WTC11 (cell line): ENCODE results near the gene KCNMB3. TPM values are rescaled to one million over a fixed set of nuclear protein-coding genes. Genes with fewer than 3 reads are reported as not detected.

ENCODE experiments used
- ATAC-seq: fragments of 200-7000 bp; cut with Tn5 transposase; 2 replicates; pipeline ENCODE4 v1.10.0; 2021; ENCODE audit warnings: mild to moderate bottlenecking, moderate library complexity
- CTCF ChIA-PET: fragments of 300-600 bp; sonication (Branson Sonifier 250); formaldehyde crosslinking; loops from one replicate; lab custom pipeline; 2021; ENCODE audit warnings: antibody characterized with exemption; lab: Charles Lee
- POLR2A ChIA-PET: fragments of 350-600 bp; sonication (Branson Sonifier 250); formaldehyde crosslinking; loops from one replicate; lab custom pipeline; 2021; ENCODE audit warnings: antibody characterized with exemption; lab: Charles Lee
- DNase-seq: peaks from one replicate; pipeline ENCODE4 v3.0.0; 2021; ENCODE audit warnings: low spot score
- H3K27ac Mint-ChIP-seq: 2 replicates; pipeline ENCODE4 v1.8.0; 2021; ENCODE audit warnings: mixed read lengths
- H3K27me3 Mint-ChIP-seq: 2 replicates; pipeline ENCODE4 v1.8.0; 2021; ENCODE audit warnings: low read depth, mild to moderate bottlenecking, moderate library complexity, mixed read lengths
- H3K36me3 Mint-ChIP-seq: 2 replicates; pipeline ENCODE4 v1.8.0; 2021; ENCODE audit warnings: mixed read lengths
- H3K4me1 Mint-ChIP-seq: 2 replicates; pipeline ENCODE4 v1.8.0; 2022; ENCODE audit warnings: mixed read lengths
- H3K4me3 Mint-ChIP-seq: 2 replicates; pipeline ENCODE4 v1.8.0; 2021; ENCODE audit warnings: mild to moderate bottlenecking, moderate library complexity, mixed read lengths
- H3K9me3 Mint-ChIP-seq: 2 replicates; pipeline ENCODE4 v1.8.0; 2021; ENCODE audit warnings: mixed read lengths
- CBFB ChIP-seq: sonication (generic); formaldehyde crosslinking; IDR thresholded peaks from 2 replicates; pipeline ENCODE4 v1.8.1; 2022; ENCODE audit warnings: mild to moderate bottlenecking, low read depth, missing genetic modification reagents
- GTF2I ChIP-seq: fragments of 250-450 bp; sonication (Bioruptor Pico); conservative IDR thresholded peaks from 2 replicates; pipeline ENCODE4 v1.4.0; 2021; ENCODE audit warnings: mild to moderate bottlenecking
- HMGA2 ChIP-seq: fragments of 250-450 bp; sonication (Bioruptor Pico); IDR thresholded peaks from 2 replicates; pipeline ENCODE4 v1.4.0; 2021; ENCODE audit warnings: mild to moderate bottlenecking, moderate library complexity
- IRF2 ChIP-seq: sonication (generic); formaldehyde crosslinking; IDR thresholded peaks from 2 replicates; pipeline ENCODE4 v1.8.0; 2022; ENCODE audit warnings: low read depth, missing genetic modification reagents, borderline replicate concordance
- MYBL2 ChIP-seq: sonication (generic); formaldehyde crosslinking; IDR thresholded peaks from 2 replicates; pipeline ENCODE4 v1.8.1; 2023; ENCODE audit warnings: mild to moderate bottlenecking, moderate library complexity, missing genetic modification reagents
- NFYB ChIP-seq: sonication (generic); formaldehyde crosslinking; conservative IDR thresholded peaks from 2 replicates; pipeline ENCODE4 v1.8.0; 2022; ENCODE audit warnings: low read depth, missing genetic modification reagents
- NR3C1 ChIP-seq: sonication (generic); formaldehyde crosslinking; conservative IDR thresholded peaks from 2 replicates; pipeline ENCODE4 v1.8.1; 2023; ENCODE audit warnings: low read depth, mild to moderate bottlenecking, missing genetic modification reagents
- PRRX2 ChIP-seq: fragments of 250-450 bp; sonication (Bioruptor Pico); IDR thresholded peaks from 2 replicates; pipeline ENCODE4 v1.8.0; 2021; ENCODE audit warnings: mild to moderate bottlenecking
- RELA ChIP-seq: sonication (generic); formaldehyde crosslinking; IDR thresholded peaks from 2 replicates; pipeline ENCODE4 v1.8.1; 2022; ENCODE audit warnings: missing genetic modification reagents, mild to moderate bottlenecking, borderline replicate concordance
- RORB ChIP-seq: fragments of 250-450 bp; sonication (Bioruptor Pico); IDR thresholded peaks from 2 replicates; pipeline ENCODE4 v1.9.0; 2021; ENCODE audit warnings: mild to moderate bottlenecking
- SMAD3 ChIP-seq: sonication (generic); formaldehyde crosslinking; IDR thresholded peaks from 2 replicates; pipeline ENCODE4 v1.8.0; 2022; ENCODE audit warnings: missing genetic modification reagents, mild to moderate bottlenecking, borderline replicate concordance
- ZNF121 ChIP-seq: sonication (generic); formaldehyde crosslinking; IDR thresholded peaks from 2 replicates; pipeline ENCODE4 v1.8.0; 2023; ENCODE audit warnings: missing genetic modification reagents
- ZNF138 ChIP-seq: sonication (generic); formaldehyde crosslinking; conservative IDR thresholded peaks from 2 replicates; pipeline ENCODE4 v1.8.1; 2022; ENCODE audit warnings: mild to moderate bottlenecking, moderate library complexity, missing genetic modification reagents
- ZNF416 ChIP-seq: fragments of 250-450 bp; sonication (Bioruptor Pico); IDR thresholded peaks from 2 replicates; pipeline ENCODE4 v1.9.0; 2021; ENCODE audit warnings: mild to moderate bottlenecking, inconsistent platforms
- ZNF423 ChIP-seq: fragments of 250-450 bp; sonication (Bioruptor Pico); IDR thresholded peaks from 2 replicates; pipeline ENCODE4 v2.1.2; 2022; ENCODE audit warnings: mild to moderate bottlenecking, moderate library complexity
- total RNA-seq: library from RNA; stranded (reverse); gene quantifications from 3 replicates; pipeline ENCODE4 v1.2.3, GENCODE V29; 2021
- TF ChIP-seq, protein P1 (sequence below): sonication (generic); formaldehyde crosslinking; IDR thresholded peaks from 2 replicates; pipeline ENCODE4 v1.8.0; 2023; ENCODE audit warnings: missing genetic modification reagents
- TF ChIP-seq, protein P2 (sequence below): fragments of 250-450 bp; sonication (Bioruptor Pico); IDR thresholded peaks from 2 replicates; pipeline ENCODE4 v1.9.0; 2021; ENCODE audit warnings: mild to moderate bottlenecking
- TF ChIP-seq, protein P3 (sequence below): sonication (generic); formaldehyde crosslinking; IDR thresholded peaks from 2 replicates; pipeline ENCODE4 v1.8.1; 2022; ENCODE audit warnings: low read depth, missing genetic modification reagents, borderline replicate concordance
- TF ChIP-seq, protein P4 (sequence below): sonication (generic); formaldehyde crosslinking; IDR thresholded peaks from 2 replicates; pipeline ENCODE4 v1.8.1; 2022; ENCODE audit warnings: low read depth, mild to moderate bottlenecking, moderate library complexity, missing genetic modification reagents, borderline replicate concordance
- TF ChIP-seq, protein P5 (sequence below): sonication (generic); formaldehyde crosslinking; IDR thresholded peaks from 2 replicates; pipeline ENCODE4 v1.8.1; 2023; ENCODE audit warnings: mild to moderate bottlenecking, missing genetic modification reagents
- TF ChIP-seq, protein P6 (sequence below): fragments of 250-450 bp; sonication (Bioruptor Pico); IDR thresholded peaks from 2 replicates; pipeline ENCODE4 v1.9.0; 2021; ENCODE audit warnings: mild to moderate bottlenecking

Gene KCNMB3
- total RNA-seq, 1 experiment from 2014 or later: 1.7 TPM

DNA sequence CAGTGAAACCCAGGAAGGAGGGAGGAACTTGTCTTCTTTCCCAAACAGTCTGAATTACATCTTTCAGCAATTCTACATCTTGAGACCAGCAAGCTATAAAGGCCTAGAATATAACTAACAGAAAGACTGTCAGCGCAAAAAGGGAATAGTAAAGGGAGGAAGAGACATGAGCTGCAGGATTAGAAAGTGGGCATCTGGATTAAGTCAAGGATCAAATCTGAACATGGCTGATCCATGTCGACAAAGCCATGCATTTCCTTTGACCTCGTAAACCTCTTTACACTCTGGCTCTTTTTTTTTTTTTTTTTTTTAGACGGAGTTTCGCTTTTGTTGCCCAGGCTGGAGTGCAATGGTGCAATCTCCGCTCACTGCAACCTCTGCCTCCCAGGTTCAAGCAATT is 35.4 kb upstream of the KCNMB3 start:
- Mint-ChIP-seq H3K9me3 (no peaks in the 10 kb centered on the region), H3K27me3 (no peaks in the 10 kb centered on the region), H3K27ac (no peak overlapping the region), H3K4me3 (no peak overlapping the region), H3K4me1 (no peaks in the 10 kb centered on the region; the same call in 1 of the 2 replicates), H3K36me3 (no peaks in the 10 kb centered on the region)
- DNase-seq: no peak
- TF ChIP-seq NR3C1: no peak
- TF ChIP-seq, protein P1, sequence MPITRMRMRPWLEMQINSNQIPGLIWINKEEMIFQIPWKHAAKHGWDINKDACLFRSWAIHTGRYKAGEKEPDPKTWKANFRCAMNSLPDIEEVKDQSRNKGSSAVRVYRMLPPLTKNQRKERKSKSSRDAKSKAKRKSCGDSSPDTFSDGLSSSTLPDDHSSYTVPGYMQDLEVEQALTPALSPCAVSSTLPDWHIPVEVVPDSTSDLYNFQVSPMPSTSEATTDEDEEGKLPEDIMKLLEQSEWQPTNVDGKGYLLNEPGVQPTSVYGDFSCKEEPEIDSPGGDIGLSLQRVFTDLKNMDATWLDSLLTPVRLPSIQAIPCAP (CRISPR knock-in tag): no peak
- TF ChIP-seq CBFB (CRISPR knock-in tag): no peak
- TF ChIP-seq, protein P2, sequence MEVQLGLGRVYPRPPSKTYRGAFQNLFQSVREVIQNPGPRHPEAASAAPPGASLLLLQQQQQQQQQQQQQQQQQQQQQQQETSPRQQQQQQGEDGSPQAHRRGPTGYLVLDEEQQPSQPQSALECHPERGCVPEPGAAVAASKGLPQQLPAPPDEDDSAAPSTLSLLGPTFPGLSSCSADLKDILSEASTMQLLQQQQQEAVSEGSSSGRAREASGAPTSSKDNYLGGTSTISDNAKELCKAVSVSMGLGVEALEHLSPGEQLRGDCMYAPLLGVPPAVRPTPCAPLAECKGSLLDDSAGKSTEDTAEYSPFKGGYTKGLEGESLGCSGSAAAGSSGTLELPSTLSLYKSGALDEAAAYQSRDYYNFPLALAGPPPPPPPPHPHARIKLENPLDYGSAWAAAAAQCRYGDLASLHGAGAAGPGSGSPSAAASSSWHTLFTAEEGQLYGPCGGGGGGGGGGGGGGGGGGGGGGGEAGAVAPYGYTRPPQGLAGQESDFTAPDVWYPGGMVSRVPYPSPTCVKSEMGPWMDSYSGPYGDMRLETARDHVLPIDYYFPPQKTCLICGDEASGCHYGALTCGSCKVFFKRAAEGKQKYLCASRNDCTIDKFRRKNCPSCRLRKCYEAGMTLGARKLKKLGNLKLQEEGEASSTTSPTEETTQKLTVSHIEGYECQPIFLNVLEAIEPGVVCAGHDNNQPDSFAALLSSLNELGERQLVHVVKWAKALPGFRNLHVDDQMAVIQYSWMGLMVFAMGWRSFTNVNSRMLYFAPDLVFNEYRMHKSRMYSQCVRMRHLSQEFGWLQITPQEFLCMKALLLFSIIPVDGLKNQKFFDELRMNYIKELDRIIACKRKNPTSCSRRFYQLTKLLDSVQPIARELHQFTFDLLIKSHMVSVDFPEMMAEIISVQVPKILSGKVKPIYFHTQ (CRISPR knock-in tag): no peak
- TF ChIP-seq, protein P3, sequence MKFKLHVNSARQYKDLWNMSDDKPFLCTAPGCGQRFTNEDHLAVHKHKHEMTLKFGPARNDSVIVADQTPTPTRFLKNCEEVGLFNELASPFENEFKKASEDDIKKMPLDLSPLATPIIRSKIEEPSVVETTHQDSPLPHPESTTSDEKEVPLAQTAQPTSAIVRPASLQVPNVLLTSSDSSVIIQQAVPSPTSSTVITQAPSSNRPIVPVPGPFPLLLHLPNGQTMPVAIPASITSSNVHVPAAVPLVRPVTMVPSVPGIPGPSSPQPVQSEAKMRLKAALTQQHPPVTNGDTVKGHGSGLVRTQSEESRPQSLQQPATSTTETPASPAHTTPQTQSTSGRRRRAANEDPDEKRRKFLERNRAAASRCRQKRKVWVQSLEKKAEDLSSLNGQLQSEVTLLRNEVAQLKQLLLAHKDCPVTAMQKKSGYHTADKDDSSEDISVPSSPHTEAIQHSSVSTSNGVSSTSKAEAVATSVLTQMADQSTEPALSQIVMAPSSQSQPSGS (CRISPR knock-in tag): no peak
- TF ChIP-seq, protein P4, sequence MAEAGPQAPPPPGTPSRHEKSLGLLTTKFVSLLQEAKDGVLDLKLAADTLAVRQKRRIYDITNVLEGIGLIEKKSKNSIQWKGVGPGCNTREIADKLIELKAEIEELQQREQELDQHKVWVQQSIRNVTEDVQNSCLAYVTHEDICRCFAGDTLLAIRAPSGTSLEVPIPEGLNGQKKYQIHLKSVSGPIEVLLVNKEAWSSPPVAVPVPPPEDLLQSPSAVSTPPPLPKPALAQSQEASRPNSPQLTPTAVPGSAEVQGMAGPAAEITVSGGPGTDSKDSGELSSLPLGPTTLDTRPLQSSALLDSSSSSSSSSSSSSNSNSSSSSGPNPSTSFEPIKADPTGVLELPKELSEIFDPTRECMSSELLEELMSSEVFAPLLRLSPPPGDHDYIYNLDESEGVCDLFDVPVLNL (CRISPR knock-in tag): no peak
- TF ChIP-seq ZNF121 (CRISPR knock-in tag): no peak
- no peak for TF ChIP-seq ZNF138 (CRISPR knock-in tag)
- TF ChIP-seq PRRX2: no peak
- no peak for TF ChIP-seq SMAD3
- no peak for TF ChIP-seq MYBL2 (CRISPR knock-in tag)
- no peak for TF ChIP-seq RELA (CRISPR knock-in tag)
- ATAC-seq: no peak
- ChIA-PET CTCF (no interaction called here), POLR2A (no interaction called here)

DNA sequence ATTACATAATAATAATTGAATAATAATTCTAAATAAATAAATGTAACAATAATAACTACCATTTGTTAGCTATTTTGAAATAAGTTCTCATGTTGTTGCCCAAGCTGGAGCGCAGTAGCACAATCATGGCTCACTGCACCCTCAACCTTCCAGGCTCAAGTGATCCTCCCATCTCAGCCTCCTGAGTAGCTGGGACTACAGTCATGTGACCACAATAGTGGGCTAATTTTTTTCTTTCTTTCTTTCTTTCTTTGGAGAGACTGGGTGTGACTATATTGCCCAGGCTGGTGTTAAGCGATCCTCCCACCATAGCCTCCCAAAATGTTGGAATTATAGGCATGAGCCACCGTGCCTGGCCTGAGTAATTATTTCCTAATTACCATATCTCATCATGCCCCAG is 30.9 kb upstream of the KCNMB3 start:
- Mint-ChIP-seq H3K4me3 (no peak overlapping the region), H3K36me3 (no peaks in the 10 kb centered on the region), H3K27ac (no peak overlapping the region), H3K27me3 (no peaks in the 10 kb centered on the region), H3K9me3 (no peaks in the 10 kb centered on the region), H3K4me1 (peaks cover 7% of the 10 kb centered on the region)
- DNase-seq: no peak
- ATAC-seq: no peak
- POLR2A ChIA-PET: no interaction called here
- peak; percentile 46; the same call in 1 of the 2 replicates for TF ChIP-seq HMGA2 (CRISPR knock-in tag)
- TF ChIP-seq, protein P3 (CRISPR knock-in tag): no peak
- CTCF ChIA-PET: no interaction called here

DNA sequence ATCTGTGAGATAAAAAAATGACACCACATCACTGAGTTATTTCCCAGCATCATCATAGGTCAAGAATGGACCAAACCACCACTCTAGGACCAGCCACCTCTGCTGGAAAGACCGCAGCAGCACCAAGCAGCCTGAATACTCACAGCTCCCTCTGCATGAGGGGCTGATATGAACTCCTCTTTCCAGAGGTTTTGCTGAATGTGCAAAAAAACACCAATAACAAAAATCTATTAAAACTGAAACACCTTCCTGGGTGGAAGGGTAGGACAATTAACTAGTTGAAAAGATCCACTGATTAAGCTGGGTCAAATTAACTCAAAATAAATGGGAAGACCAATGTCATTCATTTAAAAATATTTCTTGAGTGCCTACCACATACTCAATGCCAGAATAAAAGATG is 28.9 kb upstream of the KCNMB3 start:
- Mint-ChIP-seq H3K4me3 (no peak overlapping the region), H3K9me3 (no peaks in the 10 kb centered on the region), H3K27me3 (no peaks in the 10 kb centered on the region), H3K36me3 (no peaks in the 10 kb centered on the region), H3K4me1 (peaks cover 7% of the 10 kb centered on the region), H3K27ac (no peak overlapping the region)
- no peak for ATAC-seq
- ChIA-PET CTCF (no interaction called here), POLR2A (interaction anchor here (0.6 kb wide), 1 partner anchor 132 kb away, joined by 3 read pairs; no protein-coding TSS in a partner anchor)
- DNase-seq: no peak
- TF ChIP-seq, protein P5, sequence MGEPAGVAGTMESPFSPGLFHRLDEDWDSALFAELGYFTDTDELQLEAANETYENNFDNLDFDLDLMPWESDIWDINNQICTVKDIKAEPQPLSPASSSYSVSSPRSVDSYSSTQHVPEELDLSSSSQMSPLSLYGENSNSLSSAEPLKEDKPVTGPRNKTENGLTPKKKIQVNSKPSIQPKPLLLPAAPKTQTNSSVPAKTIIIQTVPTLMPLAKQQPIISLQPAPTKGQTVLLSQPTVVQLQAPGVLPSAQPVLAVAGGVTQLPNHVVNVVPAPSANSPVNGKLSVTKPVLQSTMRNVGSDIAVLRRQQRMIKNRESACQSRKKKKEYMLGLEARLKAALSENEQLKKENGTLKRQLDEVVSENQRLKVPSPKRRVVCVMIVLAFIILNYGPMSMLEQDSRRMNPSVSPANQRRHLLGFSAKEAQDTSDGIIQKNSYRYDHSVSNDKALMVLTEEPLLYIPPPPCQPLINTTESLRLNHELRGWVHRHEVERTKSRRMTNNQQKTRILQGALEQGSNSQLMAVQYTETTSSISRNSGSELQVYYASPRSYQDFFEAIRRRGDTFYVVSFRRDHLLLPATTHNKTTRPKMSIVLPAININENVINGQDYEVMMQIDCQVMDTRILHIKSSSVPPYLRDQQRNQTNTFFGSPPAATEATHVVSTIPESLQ (CRISPR knock-in tag): no peak
- TF ChIP-seq RELA (CRISPR knock-in tag) (no peak), ZNF423 (CRISPR knock-in tag) (no peak), IRF2 (CRISPR knock-in tag) (no peak), NFYB (CRISPR knock-in tag) (no peak), ZNF416 (no peak), RORB (CRISPR knock-in tag) (no peak), GTF2I (CRISPR knock-in tag) (no peak)
- TF ChIP-seq, protein P6, sequence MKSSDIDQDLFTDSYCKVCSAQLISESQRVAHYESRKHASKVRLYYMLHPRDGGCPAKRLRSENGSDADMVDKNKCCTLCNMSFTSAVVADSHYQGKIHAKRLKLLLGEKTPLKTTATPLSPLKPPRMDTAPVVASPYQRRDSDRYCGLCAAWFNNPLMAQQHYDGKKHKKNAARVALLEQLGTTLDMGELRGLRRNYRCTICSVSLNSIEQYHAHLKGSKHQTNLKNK (CRISPR knock-in tag): no peak
